Stomach (tissue), 9 donors: ENCODE data around the gene FGFRL1. TPM values are rescaled to one million over a fixed set of nuclear protein-coding genes. Genes with fewer than 3 reads are reported as not detected.

Source experiments
- DNase-seq, 2 donors: peaks; one replicate each; pipeline versions ENCODE4 v3.0.0 to v3.0.0-alpha.2; 2013 to 2019
- H3K27ac ChIP-seq, 5 donors: fragments of 200-600 bp in 4 of 5; sonication (generic) in 4 of 5; one replicate each; pipeline ENCODE4 v1.5.1; 2013 to 2019; ENCODE audit warnings: mild to moderate bottlenecking in 1 of 5, moderate library complexity in 1 of 5
- H3K27me3 ChIP-seq, 3 donors: fragments of 200-600 bp; sonication (generic); one replicate each; pipeline ENCODE4 v1.5.1; 2017 to 2019; ENCODE audit warnings: mixed run types in 1 of 3
- H3K36me3 ChIP-seq, 4 donors: fragments of 200-600 bp; sonication (generic); 1 replicate in 3 of 4; 2 replicates in 1 of 4; pipeline ENCODE4 v1.5.1; 2016 to 2019
- H3K4me1 ChIP-seq, 4 donors: fragments of 200-600 bp; sonication (generic); one replicate each; pipeline ENCODE4 v1.5.1; 2016 to 2019
- H3K4me3 ChIP-seq, 4 donors: fragments of 200-600 bp; sonication (generic) in 3 of 4; one replicate each; pipeline ENCODE4 v1.5.1; 2016 to 2019; ENCODE audit warnings: mild to moderate bottlenecking in 1 of 4
- H3K9me3 ChIP-seq, 4 donors: fragments of 200-600 bp; sonication (generic); one replicate each; pipeline ENCODE4 v1.5.1; 2016 to 2019
- EP300 ChIP-seq: sonication (generic); formaldehyde crosslinking; IDR thresholded peaks from one replicate; pipeline ENCODE4 v1.6.1; 2017; ENCODE audit warnings: antibody characterized with exemption
- POLR2A ChIP-seq, 4 donors: fragments of 450-650 bp; IDR thresholded peaks; one replicate each; pipeline ENCODE4 v1.6.1; 2016; ENCODE audit warnings: antibody characterized with exemption in 4 of 4, control low read depth in 2 of 4, mild to moderate bottlenecking in 1 of 4, moderate library complexity in 1 of 4
- POLR2AphosphoS5 ChIP-seq, 3 donors: sonication (generic); formaldehyde crosslinking; IDR thresholded peaks; one replicate each; pipeline ENCODE4 v1.6.1; 2016; ENCODE audit warnings: antibody characterized with exemption in 3 of 3
- WGBS, 5 donors: extraction: QIAGEN DNeasy Blood & Tissue Kit in 3 of 5; methylation state at CpG; one replicate each; pipeline versions ENCODE4 v1.1.5 to v1.1.7; 2013 to 2018; 5-methylcytosine and 5-hydroxymethylcytosine counted together
- intact Hi-C: fragments of 100-400 bp; cut with DNase I; formaldehyde crosslinking; loops from one replicate; pipeline ENCODE4 v1.15.1; 2023; ENCODE audit warnings: low total_unique reads
- polyA plus RNA-seq, 3 donors: library from polyadenylated mRNA; stranded (reverse); fragments of 200-250 nt; gene quantifications; one replicate each; pipeline ENCODE4 v1.2.3, GENCODE V29; 2013
- total RNA-seq, 5 donors: library from RNA; depleted of rRNA; stranded (reverse); fragments of >200 nt; gene quantifications; one replicate each; pipeline versions ENCODE4 v1.1.0 to v1.2.3, GENCODE V29; 2014 to 2016
- TF ChIP-seq, protein P1 (sequence below), 7 experiments: fragments of 450-650 bp in 4 of 7; fragments of 200-600 bp in 3 of 7; sonication (generic) in 3 of 7; IDR thresholded peaks; one replicate each; pipeline ENCODE4 v1.5.1; 2016 to 2019; ENCODE audit warnings: antibody characterized with exemption in 7 of 7, control low read depth in 2 of 7, mild to moderate bottlenecking in 1 of 7
- donor health status: healthy with polysubstance abuse.
- donor health status: Bipolar disorder and iron deficiency.
- donor health status: healthy.

FGFRL1 gene
- total and polyA plus RNA-seq, 8 donors = 3.5 to 42.7 (median 9.8) TPM

DNA sequence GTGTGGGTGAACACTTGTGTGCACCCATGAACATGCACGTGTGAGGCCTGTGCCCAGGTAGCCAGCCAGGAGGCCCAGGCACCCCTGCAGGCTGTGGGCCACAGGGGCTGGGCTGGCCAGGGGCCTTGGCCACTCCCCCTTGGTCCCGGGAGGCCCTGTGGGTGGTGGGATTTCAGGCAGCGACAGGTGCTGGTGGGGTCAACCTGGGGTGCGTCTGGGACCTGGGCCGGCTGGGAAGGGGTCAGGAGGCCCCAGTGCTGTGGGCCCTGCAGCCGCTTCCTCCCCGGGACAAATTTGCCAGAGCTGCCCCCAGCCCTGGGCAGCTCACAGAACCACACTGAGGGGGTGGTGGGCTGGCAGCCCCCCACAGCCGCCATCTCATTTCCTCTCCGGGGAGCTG, 7.9 kb downstream of the FGFRL1 start:
- WGBS, 5 donors = 64 to 100% (median 72%) methylated on average over 1 to 9 of the region's 9 CpGs
- Histone ChIP-seq H3K9me3 (no peaks in the 10 kb centered on the region), H3K4me1 (peaks cover 0 to 30% (median 19%) of the 10 kb centered on the region in 4 donors), H3K4me3 (no peak overlapping the region), H3K36me3 (peaks cover 0 to 25% (median 19%) of the 10 kb centered on the region in 4 donors), H3K27me3 (no peaks in the 10 kb centered on the region), H3K27ac (no peak overlapping the region)
- intact Hi-C loops = no loop called here
- TF ChIP-seq POLR2A (IDR thresholded peaks at IDR 0.05) (no peak), EP300 (no peak), POLR2AphosphoS5 (IDR thresholded peaks at IDR 0.05) (no peak)
- TF ChIP-seq, protein P1, sequence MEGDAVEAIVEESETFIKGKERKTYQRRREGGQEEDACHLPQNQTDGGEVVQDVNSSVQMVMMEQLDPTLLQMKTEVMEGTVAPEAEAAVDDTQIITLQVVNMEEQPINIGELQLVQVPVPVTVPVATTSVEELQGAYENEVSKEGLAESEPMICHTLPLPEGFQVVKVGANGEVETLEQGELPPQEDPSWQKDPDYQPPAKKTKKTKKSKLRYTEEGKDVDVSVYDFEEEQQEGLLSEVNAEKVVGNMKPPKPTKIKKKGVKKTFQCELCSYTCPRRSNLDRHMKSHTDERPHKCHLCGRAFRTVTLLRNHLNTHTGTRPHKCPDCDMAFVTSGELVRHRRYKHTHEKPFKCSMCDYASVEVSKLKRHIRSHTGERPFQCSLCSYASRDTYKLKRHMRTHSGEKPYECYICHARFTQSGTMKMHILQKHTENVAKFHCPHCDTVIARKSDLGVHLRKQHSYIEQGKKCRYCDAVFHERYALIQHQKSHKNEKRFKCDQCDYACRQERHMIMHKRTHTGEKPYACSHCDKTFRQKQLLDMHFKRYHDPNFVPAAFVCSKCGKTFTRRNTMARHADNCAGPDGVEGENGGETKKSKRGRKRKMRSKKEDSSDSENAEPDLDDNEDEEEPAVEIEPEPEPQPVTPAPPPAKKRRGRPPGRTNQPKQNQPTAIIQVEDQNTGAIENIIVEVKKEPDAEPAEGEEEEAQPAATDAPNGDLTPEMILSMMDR (IDR thresholded peaks at IDR 0.05) = no peak
- DNase-seq = no peak

DNA sequence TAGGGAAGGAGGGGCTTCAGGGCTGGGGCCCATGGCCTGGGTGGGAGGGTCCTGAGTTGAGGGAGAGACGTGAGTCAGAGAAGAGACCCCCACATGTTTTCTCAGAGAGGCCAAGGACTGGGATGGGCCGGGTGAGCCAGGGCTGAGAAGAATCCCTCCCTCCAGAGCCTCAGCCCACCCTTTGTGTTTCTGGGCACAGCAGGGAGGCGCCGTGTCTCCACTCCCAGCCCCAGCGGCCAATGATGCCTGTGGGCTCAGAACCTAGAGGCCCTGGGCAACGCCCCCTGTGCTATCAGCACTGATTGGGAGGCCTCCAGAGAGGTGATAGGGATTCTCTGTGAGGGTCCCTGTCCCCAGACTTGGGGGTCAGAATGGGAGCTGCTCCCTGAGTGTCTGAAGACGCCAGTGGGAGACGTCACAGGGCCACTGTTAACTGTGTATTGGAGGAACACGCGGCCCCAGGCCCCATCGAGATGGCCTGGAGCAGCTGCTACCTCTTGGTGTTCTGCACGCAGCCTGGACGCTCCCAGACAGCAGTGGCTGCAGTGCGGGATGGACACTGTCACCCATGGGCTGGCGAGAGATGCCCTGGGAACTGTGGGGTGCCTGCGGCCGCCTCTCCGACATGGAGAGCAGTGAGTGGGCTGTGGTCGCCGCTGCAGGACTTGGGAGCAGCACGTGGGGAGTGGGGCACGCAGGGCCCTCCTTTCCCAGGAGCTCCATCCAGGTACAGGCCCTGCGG, 8.5 kb downstream of the FGFRL1 start:
- intact Hi-C loops = no loop called here
- Histone ChIP-seq H3K4me1 (peaks cover 0 to 24% (median 17%) of the 10 kb centered on the region in 4 donors), H3K27me3 (no peaks in the 10 kb centered on the region), H3K27ac (no peak overlapping the region), H3K9me3 (no peaks in the 10 kb centered on the region), H3K4me3 (no peak overlapping the region), H3K36me3 (peaks cover 0 to 28% (median 25%) of the 10 kb centered on the region in 4 donors)
- DNase-seq = peak in 1 of 2 donors; percentile 68
- 78 to 91% (median 85%) methylated on average over 9 to 23 of the region's 23 CpGs for WGBS, 5 donors
- TF ChIP-seq POLR2A (IDR thresholded peaks at IDR 0.05) (no peak), POLR2AphosphoS5 (IDR thresholded peaks at IDR 0.05) (no peak), EP300 (no peak)
- TF ChIP-seq, protein P1 (IDR thresholded peaks at IDR 0.05) = no peak

DNA sequence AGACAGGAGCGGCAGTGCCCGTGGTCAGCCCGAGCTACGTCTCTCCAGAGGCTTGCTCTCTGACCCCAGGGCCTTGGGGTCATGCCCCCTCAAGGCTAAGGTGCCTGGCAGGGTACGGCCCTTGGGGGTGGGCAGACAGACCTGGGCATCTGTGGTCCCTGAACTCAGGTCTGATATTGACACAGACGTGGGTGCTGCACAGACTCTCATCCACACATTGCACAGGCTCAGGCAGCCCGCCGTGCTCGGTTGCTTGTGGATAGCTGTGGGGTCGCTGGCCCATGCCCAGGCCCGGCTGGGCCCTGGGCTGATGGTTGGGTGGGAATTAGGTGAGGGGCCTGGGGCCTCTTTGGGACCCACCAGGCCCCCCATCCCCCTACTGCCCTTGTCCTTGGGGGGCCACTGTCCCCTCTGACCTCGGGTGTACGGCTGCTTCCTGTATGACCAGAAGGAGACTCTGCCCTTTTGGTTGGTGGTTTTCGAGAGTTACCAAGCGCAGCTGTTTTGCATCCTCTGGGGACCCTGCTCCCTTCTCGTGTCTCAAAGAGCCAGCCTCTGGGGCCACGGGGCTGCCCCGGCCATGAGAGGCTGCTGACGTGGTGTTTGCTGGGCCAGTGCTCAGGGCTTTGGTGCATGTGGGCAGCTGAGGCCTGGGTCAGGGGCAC, 10.1 kb downstream of the FGFRL1 start:
- intact Hi-C loops = no loop called here
- TF ChIP-seq EP300 = no peak
- no peaks in the 10 kb centered on the region for H3K27me3 ChIP-seq
- no peak overlapping the region for H3K4me3 ChIP-seq
- no peaks in the 10 kb centered on the region for H3K9me3 ChIP-seq
- no peak for DNase-seq
- H3K4me1 ChIP-seq = peaks cover 0 to 20% (median 14%) of the 10 kb centered on the region in 4 donors
- no peak overlapping the region for H3K27ac ChIP-seq
- peaks cover 7 to 40% (median 36%) of the 10 kb centered on the region in 4 donors for H3K36me3 ChIP-seq
- WGBS, 5 donors = 85 to 94% (median 89%) methylated on average over 12 to 19 of the region's 19 CpGs

DNA sequence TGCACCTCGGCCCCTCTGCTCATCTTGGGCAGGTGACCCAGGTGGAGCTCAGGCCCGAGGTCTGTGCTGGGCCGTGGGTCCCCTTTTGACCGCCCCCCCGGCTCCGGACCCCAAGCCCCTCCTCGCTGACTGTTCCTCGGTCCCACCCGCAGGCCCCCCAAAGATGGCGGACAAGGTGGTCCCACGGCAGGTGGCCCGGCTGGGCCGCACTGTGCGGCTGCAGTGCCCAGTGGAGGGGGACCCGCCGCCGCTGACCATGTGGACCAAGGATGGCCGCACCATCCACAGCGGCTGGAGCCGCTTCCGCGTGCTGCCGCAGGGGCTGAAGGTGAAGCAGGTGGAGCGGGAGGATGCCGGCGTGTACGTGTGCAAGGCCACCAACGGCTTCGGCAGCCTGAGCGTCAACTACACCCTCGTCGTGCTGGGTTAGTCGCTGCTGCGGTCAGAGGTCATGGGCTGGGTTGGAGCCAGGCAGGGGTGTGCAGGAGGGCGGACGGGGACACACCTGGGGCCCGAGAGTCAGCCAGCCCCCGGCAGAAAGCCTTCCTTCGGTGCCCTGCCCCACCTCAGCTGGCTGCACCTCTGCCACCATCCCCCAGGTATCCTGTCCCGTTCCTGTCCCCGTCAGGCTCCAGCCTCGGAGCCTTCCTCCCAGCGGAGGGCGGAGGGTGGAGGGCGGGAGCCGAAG, 10.8 kb downstream of the FGFRL1 start:
- TF ChIP-seq EP300 (no peak), POLR2AphosphoS5 (IDR thresholded peaks at IDR 0.05) (no peak), POLR2A (IDR thresholded peaks at IDR 0.05) (no peak)
- TF ChIP-seq, protein P1 (IDR thresholded peaks at IDR 0.05) = no peak
- no peak overlapping the region for H3K4me3 ChIP-seq
- no peak overlapping the region for H3K27ac ChIP-seq

More for the DNA sequence above, 10.8 kb downstream of the FGFRL1 start:
- DNase-seq = no peak
- H3K4me1 ChIP-seq = peaks cover 0 to 25% (median 14%) of the 10 kb centered on the region in 4 donors
- no peaks in the 10 kb centered on the region for H3K27me3 ChIP-seq
- H3K36me3 ChIP-seq = peaks cover 7 to 40% (median 36%) of the 10 kb centered on the region in 4 donors
- no peaks in the 10 kb centered on the region for H3K9me3 ChIP-seq
- 74 to 82% (median 79%) methylated on average over 15 to 46 of the region's 46 CpGs for WGBS, 5 donors
- intact Hi-C loops = no loop called here
